Kidney epithelial cell (primary cell): ENCODE measurements around the gene ANKRD55. TPM values are rescaled to one million over a fixed set of nuclear protein-coding genes. Genes with fewer than 3 reads are reported as not detected.
"Not testable (repeated sequence)": the region's sequence is repeated elsewhere in the genome, so short reads cannot be mapped to it uniquely, and the experiment has no call there.

Source experiments
- DNase-seq: peaks from one replicate; pipeline ENCODE4 v3.0.0-alpha.2; 2010; ENCODE audit warnings: low read depth
- H3K27me3 ChIP-seq: 2 replicates; pipeline ENCODE4 v1.6.0; 2011; ENCODE audit warnings: low read length; ENCODE audit not compliant: control insufficient read depth, insufficient read depth
- H3K36me3 ChIP-seq: 2 replicates; pipeline ENCODE4 v1.5.1; 2011; ENCODE audit warnings: low read length; ENCODE audit not compliant: control insufficient read depth, insufficient read depth
- H3K4me3 ChIP-seq: 2 replicates; pipeline ENCODE4 v1.5.1; 2011; ENCODE audit warnings: low read depth, mild to moderate bottlenecking, control low read depth, low read length
- total RNA-seq: library from RNA; depleted of rRNA; stranded (reverse); fragments of >200 nt; gene quantifications from 2 replicates; pipeline ENCODE4 v1.2.3, GENCODE V29; 2015
- TF ChIP-seq, protein P1 (sequence below): IDR thresholded peaks from 2 replicates; pipeline ENCODE4 v1.5.1; 2011; ENCODE audit warnings: mild to moderate bottlenecking, moderate library complexity, low read length, control low read depth, inconsistent platforms; ENCODE audit not compliant: insufficient read depth, poor library complexity, severe bottlenecking

The ANKRD55 gene
- total RNA-seq, 1 donor from 2014 or later = not detected

GRCh38 chr5:56215019-56215830 is 17.9 kb downstream of the ANKRD55 start:
- H3K4me3 ChIP-seq = no peak overlapping the region
- no peak for DNase-seq
- TF ChIP-seq, protein P1, sequence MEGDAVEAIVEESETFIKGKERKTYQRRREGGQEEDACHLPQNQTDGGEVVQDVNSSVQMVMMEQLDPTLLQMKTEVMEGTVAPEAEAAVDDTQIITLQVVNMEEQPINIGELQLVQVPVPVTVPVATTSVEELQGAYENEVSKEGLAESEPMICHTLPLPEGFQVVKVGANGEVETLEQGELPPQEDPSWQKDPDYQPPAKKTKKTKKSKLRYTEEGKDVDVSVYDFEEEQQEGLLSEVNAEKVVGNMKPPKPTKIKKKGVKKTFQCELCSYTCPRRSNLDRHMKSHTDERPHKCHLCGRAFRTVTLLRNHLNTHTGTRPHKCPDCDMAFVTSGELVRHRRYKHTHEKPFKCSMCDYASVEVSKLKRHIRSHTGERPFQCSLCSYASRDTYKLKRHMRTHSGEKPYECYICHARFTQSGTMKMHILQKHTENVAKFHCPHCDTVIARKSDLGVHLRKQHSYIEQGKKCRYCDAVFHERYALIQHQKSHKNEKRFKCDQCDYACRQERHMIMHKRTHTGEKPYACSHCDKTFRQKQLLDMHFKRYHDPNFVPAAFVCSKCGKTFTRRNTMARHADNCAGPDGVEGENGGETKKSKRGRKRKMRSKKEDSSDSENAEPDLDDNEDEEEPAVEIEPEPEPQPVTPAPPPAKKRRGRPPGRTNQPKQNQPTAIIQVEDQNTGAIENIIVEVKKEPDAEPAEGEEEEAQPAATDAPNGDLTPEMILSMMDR = no peak
- H3K36me3 ChIP-seq = no peaks in the 10 kb centered on the region
- H3K27me3 ChIP-seq = no peaks in the 10 kb centered on the region

- not testable (repeated sequence) for H3K4me3 ChIP-seq, H3K36me3 ChIP-seq, DNase-seq, H3K27me3 ChIP-seq
Observed at GRCh38 chr5:56213886-56214535, 19.1 kb downstream of the ANKRD55 start.

DNA sequence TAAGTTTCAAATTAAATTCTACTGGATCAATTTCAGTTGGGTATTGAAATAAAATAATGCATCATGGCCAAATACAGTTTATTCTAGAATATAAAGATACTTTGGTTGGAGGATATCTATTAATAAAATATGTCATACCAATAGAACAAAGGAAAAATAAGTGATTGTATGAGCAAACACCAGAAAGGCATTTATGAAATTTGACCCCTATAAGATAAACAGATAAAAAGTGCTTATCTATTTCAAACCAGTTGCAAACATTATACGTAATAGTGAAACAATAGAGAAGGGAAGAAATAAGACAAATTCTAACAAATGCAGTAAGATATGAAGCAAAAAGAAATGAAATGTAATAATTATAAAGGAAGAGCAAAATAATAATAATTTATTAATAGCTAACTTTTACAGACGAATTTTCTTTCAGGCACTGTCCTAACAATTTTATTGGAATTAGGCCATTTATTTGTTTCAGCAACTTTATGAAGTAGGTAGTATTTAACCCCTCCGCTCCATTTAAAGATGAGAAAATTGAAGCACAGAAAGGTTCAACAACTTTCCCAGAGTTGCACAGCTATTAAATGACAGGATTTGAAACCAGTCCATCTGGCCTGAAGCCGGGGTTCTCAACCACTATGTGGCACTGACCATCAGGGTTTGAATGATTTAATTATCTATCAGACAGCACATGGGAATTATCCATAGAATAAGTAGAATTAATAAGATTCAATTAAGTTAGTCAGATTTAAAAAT is 20.8 kb downstream of the ANKRD55 start:
- Histone ChIP-seq H3K4me3 (no peak overlapping the region), H3K27me3 (no peaks in the 10 kb centered on the region), H3K36me3 (no peaks in the 10 kb centered on the region)
- no peak for DNase-seq
- TF ChIP-seq, protein P1 = no peak

GRCh38 chr5:56211298-56211865 is 21.7 kb downstream of the ANKRD55 start:
- H3K36me3 ChIP-seq = no peaks in the 10 kb centered on the region
- DNase-seq = peak; percentile 92
- no peak overlapping the region for H3K4me3 ChIP-seq
- TF ChIP-seq, protein P1 = no peak
- no peaks in the 10 kb centered on the region for H3K27me3 ChIP-seq

DNA sequence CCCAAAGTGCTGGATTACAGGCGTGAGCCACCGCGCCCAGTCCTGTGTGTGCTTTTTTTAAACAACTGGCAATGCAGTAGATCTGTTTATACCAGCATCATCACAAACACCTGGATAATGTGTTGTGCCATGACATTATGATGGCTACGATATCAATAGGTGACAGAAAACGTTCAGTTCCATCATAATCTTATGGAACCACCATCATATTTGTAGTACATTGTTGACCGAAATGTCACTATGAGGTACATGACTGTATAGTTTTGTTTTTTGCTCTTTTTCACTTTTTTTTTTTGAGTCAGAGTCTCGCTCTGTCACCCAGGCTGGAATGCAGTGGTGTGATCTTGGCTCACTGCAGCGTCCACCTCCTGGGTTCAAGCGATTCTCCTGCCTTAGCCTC is 24.4 kb downstream of the ANKRD55 start:
- Histone ChIP-seq H3K36me3 (no peaks in the 10 kb centered on the region), H3K4me3 (no peak overlapping the region), H3K27me3 (no peaks in the 10 kb centered on the region)
- TF ChIP-seq, protein P1 = no peak
- no peak for DNase-seq

- no peak for DNase-seq
- TF ChIP-seq, protein P1 = no peak
- Histone ChIP-seq H3K4me3 (no peak overlapping the region), H3K27me3 (no peaks in the 10 kb centered on the region), H3K36me3 (no peaks in the 10 kb centered on the region)
Observed at GRCh38 chr5:56207537-56207936, 25.6 kb downstream of the ANKRD55 start.
